PFSK-1 (cell line): ENCODE data around the gene EIF4EBP2.

ENCODE experiments used
- FOXP2 ChIP-seq: optimal IDR thresholded peaks from 2 replicates; pipeline ENCODE3; 2011; ENCODE audit warnings: borderline replicate concordance, control low read depth, inconsistent platforms; ENCODE audit not compliant: insufficient read depth; ENCODE audit errors: extremely low read length, extremely low read depth
- POLR2AphosphoS5 ChIP-seq: IDR thresholded peaks from 2 replicates; pipeline ENCODE4 v1.6.1; 2012; ENCODE audit warnings: low read depth, mild to moderate bottlenecking, control low read depth, low read length, moderate library complexity
- REST ChIP-seq, 2 experiments: IDR thresholded peaks; 2 replicates each; pipeline versions ENCODE4 v1.6.1 to v1.8.0; 2011 to 2012; ENCODE audit warnings: low read depth in 2 of 2, low read length in 2 of 2, control low read depth in 1 of 2, inconsistent platforms in 1 of 2, mild to moderate bottlenecking in 1 of 2, moderate library complexity in 1 of 2; ENCODE audit not compliant: insufficient read depth in 1 of 2
- SIN3A ChIP-seq: IDR thresholded peaks from 2 replicates; pipeline ENCODE4 v1.6.1; 2012; ENCODE audit warnings: mild to moderate bottlenecking, low read length, moderate library complexity, borderline replicate concordance; ENCODE audit not compliant: insufficient read depth
- TAF1 ChIP-seq: IDR thresholded peaks from 2 replicates; pipeline ENCODE4 v1.6.1; 2012; ENCODE audit warnings: low read length, control low read depth, borderline replicate concordance; ENCODE audit not compliant: insufficient read depth

GRCh38 chr10:70433581-70434280, 29.8 kb downstream of the EIF4EBP2 start:
- no peak for TF ChIP-seq SIN3A
- TF ChIP-seq POLR2AphosphoS5: no peak
- no peak for TF ChIP-seq TAF1
- TF ChIP-seq REST (IDR thresholded peaks at IDR 0.05; ENCODE audit: insufficient read depth in 1 of 2, low read depth in 2 of 2, low read length in 2 of 2): no peak
- TF ChIP-seq FOXP2: no peak
